H9 (cell line): ENCODE results near the gene TMEM242. TPM values are rescaled to one million over a fixed set of nuclear protein-coding genes. Genes with fewer than 3 reads are reported as not detected.

ENCODE experiments used
- DNase-seq: peaks from one replicate; pipeline ENCODE4 v3.0.0-alpha.2; 2017
- H2AFZ ChIP-seq: one replicate; pipeline ENCODE4 v1.6.1; 2013; ENCODE audit warnings: mild to moderate bottlenecking, low read length, control low read depth, moderate library complexity
- H2AK5ac ChIP-seq: 2 replicates; pipeline ENCODE4 v1.6.1; 2013; ENCODE audit warnings: low read length, control low read depth, mixed read lengths; ENCODE audit not compliant: insufficient read length
- H2BK120ac ChIP-seq: one replicate; pipeline ENCODE4 v1.6.1; 2013; ENCODE audit warnings: low read depth, mild to moderate bottlenecking, low read length, control low read depth, inconsistent platforms; ENCODE audit not compliant: poor library complexity, severe bottlenecking
- H2BK12ac ChIP-seq: 2 replicates; pipeline ENCODE4 v1.6.1; 2013; ENCODE audit warnings: low read length, control low read depth, mixed read lengths, low read depth; ENCODE audit not compliant: insufficient read length
- H2BK15ac ChIP-seq: 2 replicates; pipeline ENCODE4 v1.6.1; 2013; ENCODE audit warnings: low read depth, low read length, control low read depth
- H2BK20ac ChIP-seq: one replicate; pipeline ENCODE4 v1.6.1; 2013; ENCODE audit warnings: low read depth, mild to moderate bottlenecking, low read length, control low read depth, inconsistent platforms; ENCODE audit not compliant: poor library complexity, severe bottlenecking
- H2BK5ac ChIP-seq: 2 replicates; pipeline ENCODE4 v1.6.1; 2013; ENCODE audit warnings: low read length, control low read depth, mixed read lengths; ENCODE audit not compliant: insufficient read length
- H3K14ac ChIP-seq: 2 replicates; pipeline ENCODE4 v1.6.1; 2013; ENCODE audit warnings: low read length, control low read depth; ENCODE audit not compliant: insufficient read depth
- H3K18ac ChIP-seq: 2 replicates; pipeline ENCODE4 v1.6.1; 2013; ENCODE audit warnings: low read depth, mild to moderate bottlenecking, mixed read lengths, low read length, control low read depth; ENCODE audit not compliant: insufficient read length
- H3K23ac ChIP-seq: 2 replicates; pipeline ENCODE4 v1.6.1; 2013; ENCODE audit warnings: low read length, control low read depth, mixed read lengths, low read depth; ENCODE audit not compliant: insufficient read length
- H3K23me2 ChIP-seq: 2 replicates; pipeline ENCODE4 v1.6.1; 2013; ENCODE audit warnings: low read depth, mild to moderate bottlenecking, mixed read lengths, low read length, control low read depth; ENCODE audit not compliant: insufficient read length, poor library complexity, severe bottlenecking
- H3K27ac ChIP-seq: 2 replicates; pipeline ENCODE4 v1.5.1; 2013; ENCODE audit warnings: low read length, control low read depth, mixed read lengths, low read depth; ENCODE audit not compliant: insufficient read length
- H3K27me3 ChIP-seq: 2 replicates; pipeline ENCODE4 v1.6.1; 2013; ENCODE audit warnings: low read length, control low read depth, inconsistent platforms; ENCODE audit not compliant: insufficient read depth
- H3K4ac ChIP-seq: 2 replicates; pipeline ENCODE4 v1.6.1; 2013; ENCODE audit warnings: low read depth, mild to moderate bottlenecking, control low read depth, inconsistent platforms, low read length, moderate library complexity
- H3K4me1 ChIP-seq: 2 replicates; pipeline ENCODE4 v1.6.1; 2013; ENCODE audit warnings: low read length, control low read depth, inconsistent platforms; ENCODE audit not compliant: insufficient read depth
- H3K4me2 ChIP-seq: 2 replicates; pipeline ENCODE4 v1.6.1; 2013; ENCODE audit warnings: low read length, control low read depth, mixed read lengths; ENCODE audit not compliant: insufficient read length, insufficient read depth
- H3K56ac ChIP-seq: 2 replicates; pipeline ENCODE4 v1.6.1; 2013; ENCODE audit warnings: low read depth, mild to moderate bottlenecking, mixed read lengths, low read length, control low read depth; ENCODE audit not compliant: insufficient read length
- H3K79me1 ChIP-seq: 2 replicates; pipeline ENCODE4 v1.6.1; 2013; ENCODE audit warnings: low read depth, mild to moderate bottlenecking, moderate library complexity, low read length, control low read depth, inconsistent platforms; ENCODE audit not compliant: insufficient read depth, poor library complexity, severe bottlenecking
- H3K79me2 ChIP-seq: 2 replicates; pipeline ENCODE4 v1.6.1; 2013; ENCODE audit warnings: low read length, control low read depth, inconsistent platforms; ENCODE audit not compliant: insufficient read depth
- H3K9ac ChIP-seq: 2 replicates; pipeline ENCODE4 v1.6.1; 2013; ENCODE audit warnings: low read length, control low read depth, mixed read lengths; ENCODE audit not compliant: insufficient read length; ENCODE audit errors: extremely low read depth
- H3K9me3 ChIP-seq: one replicate; pipeline ENCODE4 v1.6.1; 2013; ENCODE audit warnings: low read depth, low read length, inconsistent platforms; ENCODE audit not compliant: control insufficient read depth
- H3T11ph ChIP-seq: one replicate; pipeline ENCODE4 v1.6.1; 2013; ENCODE audit warnings: mild to moderate bottlenecking, low read length, control low read depth, inconsistent platforms
- H4K20me1 ChIP-seq: one replicate; pipeline ENCODE4 v1.6.1; 2013; ENCODE audit not compliant: control insufficient read depth, insufficient read length, insufficient read depth
- H4K5ac ChIP-seq: 2 replicates; pipeline ENCODE4 v1.6.1; 2013; ENCODE audit warnings: low read depth, mild to moderate bottlenecking, mixed read lengths, low read length, control low read depth; ENCODE audit not compliant: insufficient read length
- H4K8ac ChIP-seq: replicated peaks from 2 replicates; pipeline ENCODE4 v1.6.1; 2013; ENCODE audit warnings: low read length, control low read depth, mixed read lengths, low read depth; ENCODE audit not compliant: insufficient read length
- H4K91ac ChIP-seq: 2 replicates; pipeline ENCODE4 v1.6.1; 2013; ENCODE audit warnings: low read depth, mild to moderate bottlenecking, moderate library complexity, mixed read lengths, low read length, control low read depth; ENCODE audit not compliant: insufficient read length
- H3K27ac Mint-ChIP-seq, 3 experiments: 2 replicates in 2 of 3; 3 replicates in 1 of 3; pipeline ENCODE4 v1.8.0; 2020 to 2021; ENCODE audit warnings: mixed read lengths in 3 of 3, mild to moderate bottlenecking in 1 of 3, moderate library complexity in 1 of 3
- H3K27me3 Mint-ChIP-seq: 2 replicates; pipeline ENCODE4 v1.8.0; 2021; ENCODE audit warnings: low read depth, mild to moderate bottlenecking, moderate library complexity, mixed read lengths
- H3K36me3 Mint-ChIP-seq, 3 experiments: 2 replicates in 2 of 3; 3 replicates in 1 of 3; pipeline ENCODE4 v1.8.0; 2020 to 2021; ENCODE audit warnings: low read depth in 3 of 3, mixed read lengths in 3 of 3; ENCODE audit not compliant: insufficient read depth in 1 of 3
- H3K4me1 Mint-ChIP-seq, 2 experiments: 2 replicates each; pipeline ENCODE4 v1.8.0; 2020; ENCODE audit warnings: mixed read lengths in 2 of 2
- H3K4me3 Mint-ChIP-seq, 2 experiments: 2 replicates in 1 of 2; 3 replicates in 1 of 2; pipeline ENCODE4 v1.8.0; 2020 to 2021; ENCODE audit warnings: mild to moderate bottlenecking in 2 of 2, mixed read lengths in 2 of 2, moderate library complexity in 1 of 2
- H3K9me3 Mint-ChIP-seq, 2 experiments: 2 replicates in 1 of 2; 3 replicates in 1 of 2; pipeline ENCODE4 v1.8.0; 2020; ENCODE audit warnings: mild to moderate bottlenecking in 2 of 2, mixed read lengths in 2 of 2, moderate library complexity in 1 of 2
- CTCF ChIP-seq: fragments of 200-600 bp; sonication (generic); conservative IDR thresholded peaks from 3 replicates; pipeline ENCODE4 v1.8.0; 2021; ENCODE audit warnings: antibody characterized with exemption, mild to moderate bottlenecking
- WGBS: extraction: QIAGEN DNeasy Blood & Tissue Kit; methylation state at CpG from one replicate; pipeline ENCODE4 v1.1.7; 2013; ENCODE audit warnings: missing lambda C conversion rate, low lambda C conversion rate, mixed read lengths; ENCODE audit not compliant: insufficient read length; ENCODE audit errors: extremely low coverage; 5-methylcytosine and 5-hydroxymethylcytosine counted together
- total RNA-seq: library from RNA; stranded (reverse); gene quantifications from 2 replicates; pipeline ENCODE4 v1.2.1, GENCODE V29; 2021

TMEM242 gene
- total RNA-seq, 1 experiment from 2014 or later = 10.5 TPM

- peaks cover 2% of the 10 kb centered on the region; the same call in 1 of the 2 replicates for H3K79me2 ChIP-seq
- no peak overlapping the region for H2BK12ac ChIP-seq
- no peak overlapping the region for H2AK5ac ChIP-seq
- no peaks in the 10 kb centered on the region for H3K27me3 Mint-ChIP-seq
- H3K4ac ChIP-seq = no peak overlapping the region
- H3K23ac ChIP-seq = no peak overlapping the region
- H4K5ac ChIP-seq = no peak overlapping the region
- no peaks in the 10 kb centered on the region for H4K20me1 ChIP-seq
- no peaks in the 10 kb centered on the region; a peak in 2 of 7 replicates for H3K36me3 Mint-ChIP-seq
- peaks cover 10 to 12% of the 10 kb centered on the region in 2 experiments for H3K4me1 Mint-ChIP-seq
- H3K79me1 ChIP-seq = no peaks in the 10 kb centered on the region
- H3K9me3 ChIP-seq = no peaks in the 10 kb centered on the region
- no CpG with 5 or more reads among the region's 9 CpGs for WGBS
- H2AFZ ChIP-seq = no peak overlapping the region
- no peak overlapping the region for H2BK120ac ChIP-seq
- no peak overlapping the region for H2BK15ac ChIP-seq
- no peak overlapping the region for H3K27ac ChIP-seq
- no peak overlapping the region for H3K56ac ChIP-seq
- H2BK20ac ChIP-seq = no peak overlapping the region
- no peak overlapping the region for H3K27ac Mint-ChIP-seq
- no peak overlapping the region for H4K91ac ChIP-seq
- H3T11ph ChIP-seq = no peak overlapping the region
- H3K18ac ChIP-seq = no peak overlapping the region
- H4K8ac ChIP-seq = no peak overlapping the region
- no peak for DNase-seq
- H3K9ac ChIP-seq = no peak overlapping the region
- no peak overlapping the region for H3K14ac ChIP-seq
- peaks cover 2% of the 10 kb centered on the region; the same call in 1 of the 2 replicates for H3K4me1 ChIP-seq
- H3K23me2 ChIP-seq = no peaks in the 10 kb centered on the region
- no peaks in the 10 kb centered on the region for H3K27me3 ChIP-seq
- no peak overlapping the region for H3K4me2 ChIP-seq
- no peak overlapping the region for H3K4me3 Mint-ChIP-seq
- no peak overlapping the region for H2BK5ac ChIP-seq
- no peaks in the 10 kb centered on the region for H3K9me3 Mint-ChIP-seq
- TF ChIP-seq CTCF = no peak
Observed at GRCh38 chr6:157298216-157298724, 25.0 kb downstream of the TMEM242 start.
